HL-60 (cell line): ENCODE measurements around the gene TMX1.

ENCODE experiments used
- POLR2AphosphoS5 ChIP-seq: IDR thresholded peaks from 2 replicates; pipeline ENCODE4 v1.6.1; 2012; ENCODE audit warnings: low read depth
- TF ChIP-seq, protein P1 (sequence below): IDR thresholded peaks from one replicate; pipeline ENCODE4 v1.5.1; 2011; ENCODE audit warnings: low read length, control low read depth, inconsistent platforms; ENCODE audit not compliant: insufficient read depth

DNA sequence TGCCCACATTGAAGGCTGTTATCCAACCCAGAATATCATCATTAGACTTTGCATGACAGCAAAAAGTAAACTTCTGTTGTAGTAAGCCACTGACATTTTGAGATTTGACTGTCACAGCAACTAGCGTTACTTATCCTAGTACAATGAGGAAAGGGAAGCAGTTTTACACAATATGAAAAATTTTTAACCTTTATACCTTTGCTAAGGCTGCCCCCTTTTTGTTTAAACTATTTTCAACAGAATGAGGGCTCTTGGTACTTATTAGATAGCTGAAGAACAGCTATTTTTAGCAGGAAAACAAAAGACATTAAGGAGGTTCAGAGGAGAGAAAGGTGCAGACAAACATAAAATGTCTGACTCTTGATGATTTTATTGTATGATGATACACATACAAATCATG, 23.4 kb upstream of the TMX1 start:
- no peak for TF ChIP-seq POLR2AphosphoS5
- TF ChIP-seq, protein P1, sequence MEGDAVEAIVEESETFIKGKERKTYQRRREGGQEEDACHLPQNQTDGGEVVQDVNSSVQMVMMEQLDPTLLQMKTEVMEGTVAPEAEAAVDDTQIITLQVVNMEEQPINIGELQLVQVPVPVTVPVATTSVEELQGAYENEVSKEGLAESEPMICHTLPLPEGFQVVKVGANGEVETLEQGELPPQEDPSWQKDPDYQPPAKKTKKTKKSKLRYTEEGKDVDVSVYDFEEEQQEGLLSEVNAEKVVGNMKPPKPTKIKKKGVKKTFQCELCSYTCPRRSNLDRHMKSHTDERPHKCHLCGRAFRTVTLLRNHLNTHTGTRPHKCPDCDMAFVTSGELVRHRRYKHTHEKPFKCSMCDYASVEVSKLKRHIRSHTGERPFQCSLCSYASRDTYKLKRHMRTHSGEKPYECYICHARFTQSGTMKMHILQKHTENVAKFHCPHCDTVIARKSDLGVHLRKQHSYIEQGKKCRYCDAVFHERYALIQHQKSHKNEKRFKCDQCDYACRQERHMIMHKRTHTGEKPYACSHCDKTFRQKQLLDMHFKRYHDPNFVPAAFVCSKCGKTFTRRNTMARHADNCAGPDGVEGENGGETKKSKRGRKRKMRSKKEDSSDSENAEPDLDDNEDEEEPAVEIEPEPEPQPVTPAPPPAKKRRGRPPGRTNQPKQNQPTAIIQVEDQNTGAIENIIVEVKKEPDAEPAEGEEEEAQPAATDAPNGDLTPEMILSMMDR, result no peak
